ENCODE data around the gene TSPAN12. TPM values are rescaled to one million over a fixed set of nuclear protein-coding genes. Genes with fewer than 3 reads are reported as not detected.

TSPAN12 gene
- total and polyA plus RNA-seq, 4 donors, result 16.0 to 102 (median 22.8) TPM

GRCh38 chr7:120825576-120825975 is 32.4 kb downstream of the TSPAN12 start:
- TF ChIP-seq CTCF (IDR thresholded peaks at IDR 0.05; ENCODE audit: control extremely low read depth, extremely low read depth), result no peak
- 33 to 66% methylated on average over 2 of the region's 2 CpGs for whole genome bisulfite sequencing, 2 donors
- Histone ChIP-seq H3K4me3 (no peak overlapping the region), H3K9me3 (ENCODE audit: control insufficient read depth in 4 of 4, insufficient read depth in 3 of 4, low read length in 3 of 4) (no peaks in the 10 kb centered on the region), H3K27ac (ENCODE audit: low read depth in 1 of 2, low read length in 1 of 2) (no peak overlapping the region), H3K27me3 (ENCODE audit: control insufficient read depth in 3 of 3, insufficient read depth in 3 of 3, low read length in 2 of 3) (no peaks in the 10 kb centered on the region), H3K36me3 (ENCODE audit: control insufficient read depth in 4 of 4, insufficient read depth in 4 of 4, low read length in 4 of 4) (no peaks in the 10 kb centered on the region), H3K4me1 (ENCODE audit: control insufficient read depth in 5 of 5, insufficient read depth in 5 of 5, low read length in 5 of 5) (peaks cover 0 to 29% (median 4%) of the 10 kb centered on the region in 5 donors), H3K9ac (ENCODE audit: insufficient read depth in 1 of 2, low read length in 2 of 2) (no peak overlapping the region)
- ATAC-seq (ENCODE audit: insufficient read depth, low FRiP score), result no peak
- DNase-seq, result peak in 1 of 3 donors; percentile 30

- WGBS, 2 donors, result 34 to 59% methylated on average over 1 of the region's 1 CpG
Observed at GRCh38 chr7:120825152-120825551, 32.8 kb downstream of the TSPAN12 start.

DNA sequence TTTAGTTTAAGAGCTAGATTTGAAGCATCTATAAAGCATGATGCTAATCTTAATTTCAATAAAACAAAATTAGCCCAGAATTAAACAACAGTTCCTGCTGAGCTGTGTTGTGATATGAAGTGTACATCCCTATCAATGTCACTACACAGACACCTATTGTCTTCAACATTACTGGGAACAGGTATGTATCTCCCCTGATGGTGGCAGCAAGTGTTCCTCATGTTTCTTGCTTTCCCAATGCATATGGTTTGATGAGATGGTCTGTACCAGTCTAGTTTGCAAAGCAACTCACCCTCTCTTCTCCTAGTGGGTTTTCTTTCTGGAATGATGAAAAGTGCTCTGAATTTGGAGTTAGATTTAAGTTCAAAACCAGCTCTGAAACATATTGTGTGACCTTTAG is 38.1 kb downstream of the TSPAN12 start:
- ATAC-seq (ENCODE audit: insufficient read depth, low FRiP score) (no peak), DNase-seq (no peak)
- no peak for TF ChIP-seq CTCF (IDR thresholded peaks at IDR 0.05; ENCODE audit: control extremely low read depth, extremely low read depth)
- Histone ChIP-seq H3K4me3 (no peak overlapping the region), H3K4me1 (ENCODE audit: control insufficient read depth in 5 of 5, insufficient read depth in 5 of 5, low read length in 5 of 5) (peaks cover 0 to 9% (median 3%) of the 10 kb centered on the region in 5 donors), H3K36me3 (ENCODE audit: control insufficient read depth in 4 of 4, insufficient read depth in 4 of 4, low read length in 4 of 4) (peaks cover 0 to 2% (median 0%) of the 10 kb centered on the region in 4 donors), H3K27ac (ENCODE audit: low read depth in 1 of 2, low read length in 1 of 2) (no peak overlapping the region), H3K27me3 (ENCODE audit: control insufficient read depth in 3 of 3, insufficient read depth in 3 of 3, low read length in 2 of 3) (no peaks in the 10 kb centered on the region), H3K9ac (ENCODE audit: insufficient read depth in 1 of 2, low read length in 2 of 2) (no peak overlapping the region), H3K9me3 (ENCODE audit: control insufficient read depth in 4 of 4, insufficient read depth in 3 of 4, low read length in 3 of 4) (no peaks in the 10 kb centered on the region)

More at GRCh38 chr7:120825152-120825551, 32.8 kb downstream of the TSPAN12 start:
- H3K9me3 ChIP-seq (ENCODE audit: control insufficient read depth in 4 of 4, insufficient read depth in 3 of 4, low read length in 3 of 4), result no peaks in the 10 kb centered on the region
- H3K27ac ChIP-seq (ENCODE audit: low read depth in 1 of 2, low read length in 1 of 2), result no peak overlapping the region
- H3K36me3 ChIP-seq (ENCODE audit: control insufficient read depth in 4 of 4, insufficient read depth in 4 of 4, low read length in 4 of 4), result no peaks in the 10 kb centered on the region
- no peaks in the 10 kb centered on the region for H3K27me3 ChIP-seq (ENCODE audit: control insufficient read depth in 3 of 3, insufficient read depth in 3 of 3, low read length in 2 of 3)
- DNase-seq (no peak), ATAC-seq (ENCODE audit: insufficient read depth, low FRiP score) (no peak)
- no peak overlapping the region for H3K9ac ChIP-seq (ENCODE audit: insufficient read depth in 1 of 2, low read length in 2 of 2)
- H3K4me3 ChIP-seq, result no peak overlapping the region
- no peak for TF ChIP-seq CTCF (IDR thresholded peaks at IDR 0.05; ENCODE audit: control extremely low read depth, extremely low read depth)
- peaks cover 0 to 29% (median 4%) of the 10 kb centered on the region in 5 donors for H3K4me1 ChIP-seq (ENCODE audit: control insufficient read depth in 5 of 5, insufficient read depth in 5 of 5, low read length in 5 of 5)

DNA sequence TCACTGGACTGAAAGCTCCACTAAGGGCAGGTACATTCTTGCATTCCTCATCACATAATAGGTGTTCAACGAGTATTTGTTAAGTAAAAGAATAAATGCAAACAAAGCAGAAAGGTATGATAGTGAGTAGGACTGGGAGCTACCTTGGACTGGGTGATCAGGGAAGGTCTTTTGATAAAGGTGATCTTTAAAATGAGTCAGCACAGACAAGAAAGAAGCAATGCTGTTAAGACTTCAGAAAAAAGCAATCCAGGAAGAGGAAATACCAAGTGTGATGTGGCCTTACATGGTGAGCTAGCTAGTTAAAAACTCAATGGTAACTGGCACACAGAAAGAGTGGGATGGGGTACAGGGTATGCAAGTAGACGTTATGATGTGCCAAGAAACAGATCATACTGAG is 40.1 kb downstream of the TSPAN12 start:
- TF ChIP-seq CTCF (IDR thresholded peaks at IDR 0.05; ENCODE audit: control extremely low read depth, extremely low read depth), result no peak
- DNase-seq, result no peak
- WGBS, 2 donors, result 73 to 92% methylated on average over 2 of the region's 2 CpGs
- Histone ChIP-seq H3K9me3 (ENCODE audit: control insufficient read depth in 4 of 4, insufficient read depth in 3 of 4, low read length in 3 of 4) (no peaks in the 10 kb centered on the region), H3K9ac (ENCODE audit: insufficient read depth in 1 of 2, low read length in 2 of 2) (no peak overlapping the region), H3K4me3 (no peak overlapping the region), H3K27me3 (ENCODE audit: control insufficient read depth in 3 of 3, insufficient read depth in 3 of 3, low read length in 2 of 3) (no peaks in the 10 kb centered on the region), H3K36me3 (ENCODE audit: control insufficient read depth in 4 of 4, insufficient read depth in 4 of 4, low read length in 4 of 4) (peaks cover 0 to 6% (median 1%) of the 10 kb centered on the region in 4 donors), H3K27ac (ENCODE audit: low read depth in 1 of 2, low read length in 1 of 2) (no peak overlapping the region), H3K4me1 (ENCODE audit: control insufficient read depth in 5 of 5, insufficient read depth in 5 of 5, low read length in 5 of 5) (peaks cover 0 to 8% (median 0%) of the 10 kb centered on the region in 5 donors)
- no peak for ATAC-seq (ENCODE audit: insufficient read depth, low FRiP score)

Data from lung (tissue), 12 donors.